ENCODE results near the gene SEL1L2.

Gene SEL1L2

GRCh38 chr20:13822459-13822858, 168.0 kb downstream of the SEL1L2 start:
- Histone ChIP-seq H3K36me3 (ENCODE audit: insufficient read depth) (no peaks in the 10 kb centered on the region), H3K27me3 (ENCODE audit: insufficient read depth, low read depth) (no peaks in the 10 kb centered on the region), H3K4me2 (no peak overlapping the region), H2AFZ (ENCODE audit: low read depth) (no peak overlapping the region), H3K4me1 (ENCODE audit: low read depth, poor library complexity, severe bottlenecking) (no peaks in the 10 kb centered on the region), H4K20me1 (ENCODE audit: insufficient read depth) (no peaks in the 10 kb centered on the region), H3K9ac (no peak overlapping the region), H3K4me3 (IDR thresholded peaks at IDR 0.05; ENCODE audit: insufficient read depth, low read depth, low read length) (no peak overlapping the region), H3K27ac (no peak overlapping the region), H3K79me2 (ENCODE audit: insufficient read depth, low read depth) (no peaks in the 10 kb centered on the region)
- TF ChIP-seq CTCF (conservative IDR thresholded peaks at IDR 0.05; ENCODE audit: low read depth, low read length) = no peak

GRCh38 chr20:13821876-13822275, 168.5 kb downstream of the SEL1L2 start:
- no peak overlapping the region for H2AFZ ChIP-seq (ENCODE audit: low read depth)
- TF ChIP-seq CTCF (conservative IDR thresholded peaks at IDR 0.05; ENCODE audit: low read depth, low read length) = no peak
- H3K4me3 ChIP-seq (IDR thresholded peaks at IDR 0.05; ENCODE audit: insufficient read depth, low read depth, low read length) = no peak overlapping the region
- no peaks in the 10 kb centered on the region for H4K20me1 ChIP-seq (ENCODE audit: insufficient read depth)
- no peaks in the 10 kb centered on the region for H3K27me3 ChIP-seq (ENCODE audit: insufficient read depth, low read depth)
- no peak overlapping the region for H3K9ac ChIP-seq
- H3K36me3 ChIP-seq (ENCODE audit: insufficient read depth) = no peaks in the 10 kb centered on the region
- no peak overlapping the region for H3K27ac ChIP-seq
- H3K79me2 ChIP-seq (ENCODE audit: insufficient read depth, low read depth) = no peaks in the 10 kb centered on the region
- H3K4me2 ChIP-seq = no peak overlapping the region
- H3K4me1 ChIP-seq (ENCODE audit: low read depth, poor library complexity, severe bottlenecking) = no peaks in the 10 kb centered on the region

GRCh38 chr20:13819885-13820645, 170.3 kb downstream of the SEL1L2 start:
- Histone ChIP-seq H2AFZ (ENCODE audit: low read depth) (no peak overlapping the region), H3K27ac (no peak overlapping the region), H3K4me3 (IDR thresholded peaks at IDR 0.05; ENCODE audit: insufficient read depth, low read depth, low read length) (no peak overlapping the region), H3K36me3 (ENCODE audit: insufficient read depth) (no peaks in the 10 kb centered on the region), H3K27me3 (ENCODE audit: insufficient read depth, low read depth) (no peaks in the 10 kb centered on the region), H3K79me2 (ENCODE audit: insufficient read depth, low read depth) (no peaks in the 10 kb centered on the region), H3K9ac (no peak overlapping the region), H4K20me1 (ENCODE audit: insufficient read depth) (no peaks in the 10 kb centered on the region), H3K4me1 (ENCODE audit: low read depth, poor library complexity, severe bottlenecking) (no peaks in the 10 kb centered on the region), H3K4me2 (no peak overlapping the region)
- peak; percentile 72 for TF ChIP-seq CTCF (conservative IDR thresholded peaks at IDR 0.05; ENCODE audit: low read depth, low read length)

- H3K4me1 ChIP-seq (ENCODE audit: low read depth, poor library complexity, severe bottlenecking) = peaks cover 3% of the 10 kb centered on the region
- no peak overlapping the region for H3K9ac ChIP-seq
- no peak overlapping the region for H2AFZ ChIP-seq (ENCODE audit: low read depth)
- no peak overlapping the region for H3K4me3 ChIP-seq (IDR thresholded peaks at IDR 0.05; ENCODE audit: insufficient read depth, low read depth, low read length)
- no peak overlapping the region for H3K4me2 ChIP-seq
- no peak overlapping the region for H3K27ac ChIP-seq
- H3K79me2 ChIP-seq (ENCODE audit: insufficient read depth, low read depth) = no peaks in the 10 kb centered on the region
- no peaks in the 10 kb centered on the region for H3K27me3 ChIP-seq (ENCODE audit: insufficient read depth, low read depth)
- no peaks in the 10 kb centered on the region for H3K36me3 ChIP-seq (ENCODE audit: insufficient read depth)
- no peaks in the 10 kb centered on the region for H4K20me1 ChIP-seq (ENCODE audit: insufficient read depth)
- TF ChIP-seq CTCF (conservative IDR thresholded peaks at IDR 0.05; ENCODE audit: low read depth, low read length) = no peak
These were observed 173.1 kb downstream of the SEL1L2 start for GRCh38 chr20:13817342-13817741.
